ENCODE measurements around the gene AMFR. TPM values are rescaled to one million over a fixed set of nuclear protein-coding genes. Genes with fewer than 3 reads are reported as not detected.

The AMFR gene
- total and polyA plus RNA-seq, 4 donors, result 43.3 to 309 (median 98.4) TPM

- no peak for DNase-seq (ENCODE audit: low spot score)
- Histone ChIP-seq H3K4me1 (ENCODE audit: control insufficient read depth in 4 of 4, insufficient read depth in 4 of 4, low read length in 3 of 4) (peaks cover 0 to 6% (median 0%) of the 10 kb centered on the region in 4 donors), H3K27me3 (ENCODE audit: control insufficient read depth in 4 of 4, insufficient read depth in 4 of 4, low read length in 3 of 4) (no peaks in the 10 kb centered on the region), H3K4me3 (ENCODE audit: low read depth in 1 of 3, low read length in 3 of 3) (no peak overlapping the region), H3K36me3 (ENCODE audit: control insufficient read depth in 4 of 4, insufficient read depth in 3 of 4, low read depth in 1 of 4, low read length in 3 of 4) (peaks cover 19 to 38% (median 26%) of the 10 kb centered on the region in 4 donors), H3K9me3 (ENCODE audit: control insufficient read depth in 4 of 4, low read length in 3 of 4) (no peaks in the 10 kb centered on the region), H3K9ac (ENCODE audit: low read depth in 1 of 2, low read length in 2 of 2) (no peak overlapping the region), H3K27ac (ENCODE audit: low read depth in 1 of 2, low read length in 2 of 2) (no peak overlapping the region)
- 96% methylated on average over 26 of the region's 26 CpGs for WGBS
- TF ChIP-seq CTCF (IDR thresholded peaks at IDR 0.05; ENCODE audit: low read depth, low read length, missing input control), result no peak
- no peak for TF ChIP-seq REST (IDR thresholded peaks at IDR 0.05)
- no peak for TF ChIP-seq RAD21 (IDR thresholded peaks at IDR 0.05)
- TF ChIP-seq FOXA1 (IDR thresholded peaks at IDR 0.05), result no peak
- TF ChIP-seq TAF1 (conservative IDR thresholded peaks at IDR 0.05), result no peak
- no peak for TF ChIP-seq FOXA2 (IDR thresholded peaks at IDR 0.05)
- no peak for TF ChIP-seq NR2F2 (IDR thresholded peaks at IDR 0.05)
- no peak for TF ChIP-seq RXRA (IDR thresholded peaks at IDR 0.05)
- TF ChIP-seq SP1 (IDR thresholded peaks at IDR 0.05), result no peak
- no peak for TF ChIP-seq EGR1 (IDR thresholded peaks at IDR 0.05; ENCODE audit: low read depth in 2 of 2)
- TF ChIP-seq GABPA (IDR thresholded peaks at IDR 0.05 in 1 of 2, conservative IDR thresholded peaks at IDR 0.05 in 1 of 2), result no peak
- TF ChIP-seq HNF4G (IDR thresholded peaks at IDR 0.05), result no peak
- no peak for TF ChIP-seq ATF3 (IDR thresholded peaks at IDR 0.05)
- no peak for TF ChIP-seq ZBTB33 (IDR thresholded peaks at IDR 0.05)
- no peak for TF ChIP-seq MAX (IDR thresholded peaks at IDR 0.05)
- TF ChIP-seq HNF4A (conservative IDR thresholded peaks at IDR 0.05), result no peak
- TF ChIP-seq JUND (IDR thresholded peaks at IDR 0.05), result no peak
- TF ChIP-seq YY1 (IDR thresholded peaks at IDR 0.05), result no peak
Measured at GRCh38 chr16:56363781-56364565, 61.4 kb downstream of the AMFR start.

All from liver (tissue), 9 donors.